ENCODE data around the gene PIK3R3. TPM values are rescaled to one million over a fixed set of nuclear protein-coding genes. Genes with fewer than 3 reads are reported as not detected.

PIK3R3 gene
- total RNA-seq, 1 donor from 2014 or later = 38.1 TPM

DNA sequence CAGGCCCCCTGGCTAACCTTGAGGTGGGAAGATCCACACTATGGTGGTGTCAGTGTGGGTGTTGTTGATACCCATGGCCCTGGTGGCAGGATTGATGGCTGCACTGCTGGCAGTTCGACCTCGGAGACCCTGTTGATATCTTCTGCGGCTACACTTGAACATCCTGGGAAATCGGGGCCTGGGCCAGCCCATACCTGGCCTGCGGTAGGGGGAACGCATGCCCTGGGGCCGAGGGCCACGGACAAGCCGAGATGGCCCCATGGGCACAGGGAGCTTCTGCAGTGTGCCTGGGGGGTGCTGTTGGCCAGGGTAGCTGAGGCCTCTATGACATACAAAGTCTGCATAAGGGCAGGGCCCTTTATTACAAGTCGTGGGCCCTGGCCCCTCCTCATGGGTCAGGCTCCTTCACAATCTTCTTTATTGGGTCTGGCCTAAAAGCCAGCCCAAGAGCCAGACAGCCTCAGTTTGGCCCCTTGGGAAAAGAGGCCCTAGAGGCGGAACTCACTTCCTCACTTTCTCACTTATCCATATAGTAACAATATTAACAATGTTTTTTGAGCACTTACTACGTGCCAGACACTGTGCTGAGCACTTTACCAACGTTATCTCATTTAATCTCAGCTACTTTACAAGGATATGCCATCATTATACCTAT is 43.9 kb upstream of the PIK3R3 start, which contains the start of gene P3R3URF:
P3R3URF (minus strand) TSS at position 278 of the 655 bp plus-strand sequence; CDS start at position 261, 17 bp downstream.
- Mint-ChIP-seq H3K4me1 (ENCODE audit: unreplicated experiment) (peaks cover 3% of the 10 kb centered on the region), H3K27me3 (ENCODE audit: unreplicated experiment) (peaks cover 4% of the 10 kb centered on the region), H3K4me3 (ENCODE audit: unreplicated experiment) (no peak within 1 kb of the TSS), H3K27ac (ENCODE audit: unreplicated experiment) (no peak within 1 kb of the TSS), H3K36me3 (ENCODE audit: low read depth, unreplicated experiment) (peaks cover 7% of the 10 kb centered on the region), H3K9me3 (ENCODE audit: unreplicated experiment) (no peaks in the 10 kb centered on the region)
- no peak for DNase-seq (ENCODE audit: low spot score)
- TF ChIP-seq, protein P1, sequence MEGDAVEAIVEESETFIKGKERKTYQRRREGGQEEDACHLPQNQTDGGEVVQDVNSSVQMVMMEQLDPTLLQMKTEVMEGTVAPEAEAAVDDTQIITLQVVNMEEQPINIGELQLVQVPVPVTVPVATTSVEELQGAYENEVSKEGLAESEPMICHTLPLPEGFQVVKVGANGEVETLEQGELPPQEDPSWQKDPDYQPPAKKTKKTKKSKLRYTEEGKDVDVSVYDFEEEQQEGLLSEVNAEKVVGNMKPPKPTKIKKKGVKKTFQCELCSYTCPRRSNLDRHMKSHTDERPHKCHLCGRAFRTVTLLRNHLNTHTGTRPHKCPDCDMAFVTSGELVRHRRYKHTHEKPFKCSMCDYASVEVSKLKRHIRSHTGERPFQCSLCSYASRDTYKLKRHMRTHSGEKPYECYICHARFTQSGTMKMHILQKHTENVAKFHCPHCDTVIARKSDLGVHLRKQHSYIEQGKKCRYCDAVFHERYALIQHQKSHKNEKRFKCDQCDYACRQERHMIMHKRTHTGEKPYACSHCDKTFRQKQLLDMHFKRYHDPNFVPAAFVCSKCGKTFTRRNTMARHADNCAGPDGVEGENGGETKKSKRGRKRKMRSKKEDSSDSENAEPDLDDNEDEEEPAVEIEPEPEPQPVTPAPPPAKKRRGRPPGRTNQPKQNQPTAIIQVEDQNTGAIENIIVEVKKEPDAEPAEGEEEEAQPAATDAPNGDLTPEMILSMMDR (IDR thresholded peaks at IDR 0.05; ENCODE audit: unreplicated experiment) = no peak

DNA sequence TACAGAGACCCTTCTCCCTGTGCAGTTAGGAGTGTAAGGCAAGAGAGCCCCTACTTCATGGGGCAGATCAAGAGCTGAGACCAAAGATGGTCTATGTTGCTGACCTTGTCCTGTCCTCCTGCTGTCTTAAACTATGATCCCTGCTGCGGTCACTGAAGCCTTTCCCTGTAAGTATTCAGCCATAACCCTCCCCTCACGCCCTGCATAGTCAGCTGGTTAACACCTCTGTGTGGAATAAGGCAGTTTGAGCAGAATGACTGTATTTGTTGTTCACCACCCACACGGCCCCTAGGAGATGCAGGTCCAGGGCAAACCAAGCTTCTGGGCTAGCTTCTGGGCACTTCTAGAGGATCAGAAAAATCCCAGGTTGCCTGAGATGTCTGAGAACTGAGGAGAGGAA is 42.8 kb upstream of the PIK3R3 start:
- H3K27ac Mint-ChIP-seq (ENCODE audit: unreplicated experiment) = no peak overlapping the region
- TF ChIP-seq, protein P1 (IDR thresholded peaks at IDR 0.05; ENCODE audit: unreplicated experiment) = no peak

DNA sequence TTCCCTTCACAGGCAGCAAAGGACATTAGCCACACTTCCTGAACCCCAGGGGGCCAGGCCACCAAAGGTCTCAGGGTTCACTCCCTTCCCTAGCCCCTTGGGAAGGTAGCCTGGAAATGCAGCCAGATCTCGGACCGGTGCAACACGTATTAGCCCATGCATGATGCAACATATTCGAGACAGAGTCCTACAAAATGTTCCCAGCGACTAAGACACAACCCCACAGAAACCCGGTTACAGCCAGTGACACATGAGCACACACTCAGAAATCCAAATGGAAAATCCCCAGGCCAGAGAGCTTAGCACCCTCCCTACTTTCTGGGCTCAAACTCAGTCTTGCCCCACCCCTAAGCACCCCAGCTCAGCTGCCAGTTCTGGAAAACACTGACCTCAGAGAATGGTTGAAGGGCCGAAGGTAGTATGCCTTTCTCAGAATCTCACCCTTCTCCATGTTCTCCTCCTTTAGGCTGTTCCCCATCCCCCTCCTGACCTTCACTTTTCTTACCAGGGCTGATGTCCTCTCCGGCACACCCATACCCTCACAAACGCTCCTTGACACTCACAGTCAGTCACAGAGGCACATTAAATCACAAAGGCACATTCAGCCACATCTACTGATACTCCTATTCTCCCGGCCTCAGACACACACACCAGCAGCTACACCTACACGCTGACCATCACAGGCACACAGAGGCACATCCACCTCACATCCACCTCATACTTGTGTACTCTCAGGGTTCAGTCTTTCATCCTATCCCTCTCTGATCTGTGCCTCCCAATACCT is 42.2 kb upstream of the PIK3R3 start, which contains the start of gene TSPAN1:
TSPAN1 (plus strand) TSS at position 640 of the 784 bp plus-strand sequence. CDS start 6,021 bp downstream, outside the sequence.
- Mint-ChIP-seq H3K9me3 (ENCODE audit: unreplicated experiment) (no peaks in the 10 kb centered on the region), H3K36me3 (ENCODE audit: low read depth, unreplicated experiment) (peaks cover 7% of the 10 kb centered on the region), H3K27ac (ENCODE audit: unreplicated experiment) (no peak within 1 kb of the TSS), H3K4me3 (ENCODE audit: unreplicated experiment) (no peak within 1 kb of the TSS), H3K4me1 (ENCODE audit: unreplicated experiment) (peaks cover 5% of the 10 kb centered on the region), H3K27me3 (ENCODE audit: unreplicated experiment) (peaks cover 4% of the 10 kb centered on the region)
- TF ChIP-seq, protein P1 (IDR thresholded peaks at IDR 0.05; ENCODE audit: unreplicated experiment) = no peak
- DNase-seq (ENCODE audit: low spot score) = no peak

More for the DNA sequence above, 42.8 kb upstream of the PIK3R3 start:
- peaks cover 7% of the 10 kb centered on the region for H3K36me3 Mint-ChIP-seq (ENCODE audit: low read depth, unreplicated experiment)
- no peaks in the 10 kb centered on the region for H3K9me3 Mint-ChIP-seq (ENCODE audit: unreplicated experiment)
- H3K4me3 Mint-ChIP-seq (ENCODE audit: unreplicated experiment) = no peak overlapping the region
- DNase-seq (ENCODE audit: low spot score) = no peak
- peaks cover 4% of the 10 kb centered on the region for H3K27me3 Mint-ChIP-seq (ENCODE audit: unreplicated experiment)
- H3K4me1 Mint-ChIP-seq (ENCODE audit: unreplicated experiment) = peaks cover 5% of the 10 kb centered on the region

DNA sequence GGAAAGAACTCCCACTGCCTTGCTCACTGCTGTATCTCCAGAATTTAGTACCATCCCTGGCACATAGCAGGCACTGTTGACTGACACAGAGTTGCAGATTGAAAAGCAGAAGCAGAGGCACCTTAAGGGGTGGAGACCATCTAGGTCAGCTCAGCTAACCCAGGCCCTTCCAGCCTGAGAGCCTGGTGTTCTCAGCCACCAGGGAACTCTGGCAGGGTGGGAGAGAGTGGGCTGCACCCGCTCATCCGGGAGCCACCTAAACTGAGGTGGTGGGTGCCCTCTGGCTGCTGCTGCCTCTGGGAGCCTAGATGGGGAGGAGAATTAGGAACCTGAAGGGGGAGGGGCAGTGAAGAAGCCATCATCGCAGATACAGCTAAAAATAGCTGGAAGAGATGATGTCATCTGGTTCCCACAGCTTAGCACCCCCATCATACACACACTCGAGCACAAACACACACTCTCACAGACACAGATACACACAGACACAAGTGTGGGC is 41.0 kb upstream of the PIK3R3 start:
- Mint-ChIP-seq H3K9me3 (ENCODE audit: unreplicated experiment) (no peaks in the 10 kb centered on the region), H3K27ac (ENCODE audit: unreplicated experiment) (no peak overlapping the region), H3K27me3 (ENCODE audit: unreplicated experiment) (peaks cover 10% of the 10 kb centered on the region), H3K36me3 (ENCODE audit: low read depth, unreplicated experiment) (peaks cover 7% of the 10 kb centered on the region), H3K4me1 (ENCODE audit: unreplicated experiment) (peaks cover 5% of the 10 kb centered on the region), H3K4me3 (ENCODE audit: unreplicated experiment) (no peak overlapping the region)
- TF ChIP-seq, protein P1 (IDR thresholded peaks at IDR 0.05; ENCODE audit: unreplicated experiment) = no peak
- no peak for DNase-seq (ENCODE audit: low spot score)

Measured in endothelial cell (in vitro differentiated cells).